ENCODE measurements around the gene PAGE1.

DNA sequence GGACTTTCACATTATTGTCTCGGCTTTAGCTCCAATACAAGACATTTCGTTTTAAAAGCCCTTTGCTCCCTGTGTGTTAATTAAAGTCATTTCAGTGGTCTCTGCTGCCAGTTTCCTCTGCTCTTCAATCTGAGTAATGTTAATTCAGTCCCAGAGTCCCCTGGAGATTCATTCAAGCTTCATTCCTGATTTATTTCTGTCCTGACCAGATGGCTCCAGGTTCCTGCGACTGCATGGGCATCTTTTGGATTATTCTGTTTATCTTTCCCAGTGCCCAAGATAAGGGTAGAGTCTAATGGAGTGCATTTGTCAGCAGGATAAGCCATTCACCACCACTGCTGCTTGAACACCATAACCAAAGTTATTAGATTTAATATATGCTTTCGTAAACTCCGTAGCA lies 6.1 kb upstream of the PAGE1 start:
- TF ChIP-seq CTCF (IDR thresholded peaks at IDR 0.05 in 2 of 3, conservative IDR thresholded peaks at IDR 0.05 in 1 of 3; ENCODE audit: control insufficient read depth in 2 of 3, extremely low read depth in 1 of 3, insufficient read depth in 1 of 3, low read depth in 3 of 3, low read length in 3 of 3) (no peak), POLR2AphosphoS5 (IDR thresholded peaks at IDR 0.05; ENCODE audit: low read length) (no peak), MYC (IDR thresholded peaks at IDR 0.05; ENCODE audit: insufficient read depth, insufficient read length, insufficient replicate concordance, low read length, severe bottlenecking) (no peak), MEF2A (IDR thresholded peaks at IDR 0.05; ENCODE audit: insufficient read depth, low read depth, low read length) (no peak)
